Ovary (tissue), 3 donors: Measurements from ENCODE around the gene CKMT1B.
"Not testable (repeated sequence)": the region's sequence is repeated elsewhere in the genome, so short reads cannot be mapped to it uniquely, and the experiment has no call there.

ENCODE experiments used
- EP300 ChIP-seq: sonication (generic); formaldehyde crosslinking; IDR thresholded peaks from one replicate; pipeline ENCODE4 v1.6.1; 2017; ENCODE audit warnings: antibody characterized with exemption
- POLR2A ChIP-seq: fragments of 450-650 bp; IDR thresholded peaks from one replicate; pipeline ENCODE4 v1.6.1; 2017; ENCODE audit warnings: antibody characterized with exemption, mild to moderate bottlenecking, moderate library complexity
- TF ChIP-seq, protein P1 (sequence below), 3 donors: fragments of 450-650 bp in 2 of 3; fragments of 200-600 bp in 1 of 3; IDR thresholded peaks; one replicate each; pipeline versions ENCODE4 v1.5.1 to v1.8.0; 2016 to 2022; ENCODE audit warnings: antibody characterized with exemption in 3 of 3, mild to moderate bottlenecking in 1 of 3
- donor health status: DM: no; HTN: no; CAD: no.

- TF ChIP-seq, protein P1, sequence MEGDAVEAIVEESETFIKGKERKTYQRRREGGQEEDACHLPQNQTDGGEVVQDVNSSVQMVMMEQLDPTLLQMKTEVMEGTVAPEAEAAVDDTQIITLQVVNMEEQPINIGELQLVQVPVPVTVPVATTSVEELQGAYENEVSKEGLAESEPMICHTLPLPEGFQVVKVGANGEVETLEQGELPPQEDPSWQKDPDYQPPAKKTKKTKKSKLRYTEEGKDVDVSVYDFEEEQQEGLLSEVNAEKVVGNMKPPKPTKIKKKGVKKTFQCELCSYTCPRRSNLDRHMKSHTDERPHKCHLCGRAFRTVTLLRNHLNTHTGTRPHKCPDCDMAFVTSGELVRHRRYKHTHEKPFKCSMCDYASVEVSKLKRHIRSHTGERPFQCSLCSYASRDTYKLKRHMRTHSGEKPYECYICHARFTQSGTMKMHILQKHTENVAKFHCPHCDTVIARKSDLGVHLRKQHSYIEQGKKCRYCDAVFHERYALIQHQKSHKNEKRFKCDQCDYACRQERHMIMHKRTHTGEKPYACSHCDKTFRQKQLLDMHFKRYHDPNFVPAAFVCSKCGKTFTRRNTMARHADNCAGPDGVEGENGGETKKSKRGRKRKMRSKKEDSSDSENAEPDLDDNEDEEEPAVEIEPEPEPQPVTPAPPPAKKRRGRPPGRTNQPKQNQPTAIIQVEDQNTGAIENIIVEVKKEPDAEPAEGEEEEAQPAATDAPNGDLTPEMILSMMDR (IDR thresholded peaks at IDR 0.05): not testable (repeated sequence)
- not testable (repeated sequence) for TF ChIP-seq POLR2A, EP300
Measured at GRCh38 chr15:43574607-43575006, 19.2 kb upstream of the CKMT1B start.
